ENCODE measurements around the gene RTL1. TPM values are rescaled to one million over a fixed set of nuclear protein-coding genes. Genes with fewer than 3 reads are reported as not detected.
A peak's percentile ranks its signal among the peaks of the same experiment; 100 is the strongest.

Gene RTL1
- total RNA-seq = under 1 TPM in 1 of 4 donors, not detected in 3; 0.31 TPM

GRCh38 chr14:100903672-100904185, at the start of gene RTL1:
TSS of gene RTL1 (minus strand) at chr14:100903722. CDS start at chr14:100884788, 18,934 bp downstream.
- no peak within 1 kb of the TSS for H3K27ac ChIP-seq
- H3K9me3 ChIP-seq = peaks cover 0 to 9% (median 0%) of the 10 kb centered on the region in 3 donors
- TF ChIP-seq CTCF (IDR thresholded peaks at IDR 0.05) (no peak), EP300 (IDR thresholded peaks at IDR 0.05) (no peak), POLR2A (IDR thresholded peaks at IDR 0.05) (no peak), POLR2AphosphoS5 (IDR thresholded peaks at IDR 0.05) (no peak)
- ATAC-seq = no peak
- peak within 1 kb of the TSS in 1 of 2 donors; percentile 15 for H3K4me3 ChIP-seq
- H3K4me1 ChIP-seq = peaks cover 0 to 32% (median 6%) of the 10 kb centered on the region in 3 donors
- peaks cover 84% of the 10 kb centered on the region for H3K27me3 ChIP-seq
- no peaks in the 10 kb centered on the region for H3K36me3 ChIP-seq
- WGBS, 2 donors (ENCODE audit: low coverage in 1 of 2) = 67 to 68% methylated on average over 3 to 4 of the region's 12 CpGs

GRCh38 chr14:100950024-100950423, 46.5 kb upstream of the RTL1 start:
- no peaks in the 10 kb centered on the region for H3K9me3 ChIP-seq
- no peaks in the 10 kb centered on the region for H3K36me3 ChIP-seq
- no peak overlapping the region for H3K4me3 ChIP-seq
- 75 to 89% methylated on average over 3 of the region's 3 CpGs for whole genome bisulfite sequencing, 2 donors (ENCODE audit: low coverage in 1 of 2)
- no peaks in the 10 kb centered on the region for H3K4me1 ChIP-seq
- TF ChIP-seq EP300 (IDR thresholded peaks at IDR 0.05) = no peak
- no peak for TF ChIP-seq CTCF (IDR thresholded peaks at IDR 0.05)
- TF ChIP-seq POLR2A (IDR thresholded peaks at IDR 0.05) = no peak
- no peak for TF ChIP-seq POLR2AphosphoS5 (IDR thresholded peaks at IDR 0.05)
- no peaks in the 10 kb centered on the region for H3K27me3 ChIP-seq
- no peak overlapping the region for H3K27ac ChIP-seq
- ATAC-seq = no peak

- Histone ChIP-seq H3K4me1 (no peaks in the 10 kb centered on the region), H3K9me3 (no peaks in the 10 kb centered on the region), H3K27me3 (no peaks in the 10 kb centered on the region), H3K27ac (no peak overlapping the region), H3K4me3 (no peak overlapping the region), H3K36me3 (no peaks in the 10 kb centered on the region)
- no peak for ATAC-seq
- WGBS, 2 donors (ENCODE audit: low coverage in 1 of 2) = 89 to 90% methylated on average over 2 of the region's 2 CpGs
- TF ChIP-seq POLR2A (IDR thresholded peaks at IDR 0.05) (no peak), CTCF (IDR thresholded peaks at IDR 0.05) (no peak), EP300 (IDR thresholded peaks at IDR 0.05) (no peak), POLR2AphosphoS5 (IDR thresholded peaks at IDR 0.05) (no peak)
Observed at GRCh38 chr14:100944052-100944451, 40.5 kb upstream of the RTL1 start.

- Histone ChIP-seq H3K9me3 (peaks cover 0 to 8% (median 0%) of the 10 kb centered on the region in 3 donors), H3K4me1 (no peaks in the 10 kb centered on the region), H3K27ac (no peak overlapping the region), H3K36me3 (no peaks in the 10 kb centered on the region), H3K27me3 (no peaks in the 10 kb centered on the region), H3K4me3 (no peak overlapping the region)
- TF ChIP-seq POLR2A (IDR thresholded peaks at IDR 0.05) (no peak), CTCF (IDR thresholded peaks at IDR 0.05) (no peak), EP300 (IDR thresholded peaks at IDR 0.05) (no peak), POLR2AphosphoS5 (IDR thresholded peaks at IDR 0.05) (no peak)
- WGBS, 2 donors (ENCODE audit: low coverage in 1 of 2) = 90% methylated on average over 1 to 2 of the region's 2 CpGs
- no peak for ATAC-seq
Observed at GRCh38 chr14:100930270-100930669, 26.7 kb upstream of the RTL1 start.

- WGBS, 2 donors (ENCODE audit: low coverage in 1 of 2) = 58 to 69% methylated on average over 2 of the region's 2 CpGs
- TF ChIP-seq CTCF (IDR thresholded peaks at IDR 0.05) (no peak), POLR2AphosphoS5 (IDR thresholded peaks at IDR 0.05) (no peak), EP300 (IDR thresholded peaks at IDR 0.05) (no peak), POLR2A (IDR thresholded peaks at IDR 0.05) (no peak)
- no peak overlapping the region for H3K4me3 ChIP-seq
Observed at GRCh38 chr14:100915560-100915959, 12.0 kb upstream of the RTL1 start.

More at GRCh38 chr14:100915560-100915959, 12.0 kb upstream of the RTL1 start:
- Histone ChIP-seq H3K9me3 (no peaks in the 10 kb centered on the region), H3K36me3 (no peaks in the 10 kb centered on the region), H3K27ac (no peak overlapping the region), H3K4me1 (no peaks in the 10 kb centered on the region), H3K27me3 (no peaks in the 10 kb centered on the region)
- no peak for ATAC-seq

All from gastroesophageal sphincter (tissue), 4 donors.